ENCODE measurements around the gene NFX1. TPM values are rescaled to one million over a fixed set of nuclear protein-coding genes. Genes with fewer than 3 reads are reported as not detected.

Gene NFX1
- polyA plus RNA-seq, 1 donor (not counting 4 experiments of a cell fraction or from before 2014, with no cell fraction given): 28.1 TPM

GRCh38 chr9:33297432-33297831 lies 7.1 kb downstream of the NFX1 start:
- TF ChIP-seq EZH2 (IDR thresholded peaks at IDR 0.05; ENCODE audit: low read length) (no peak), CTCF (optimal IDR thresholded peaks at IDR 0.05 in 1 of 3, IDR thresholded peaks at IDR 0.05 in 1 of 3, conservative IDR thresholded peaks at IDR 0.05 in 1 of 3; ENCODE audit: extremely low read depth in 1 of 3, insufficient read depth in 2 of 3, low read length in 3 of 3) (no peak)
- no peaks in the 10 kb centered on the region for H4K20me1 ChIP-seq (ENCODE audit: control insufficient read depth, extremely low read depth, insufficient read depth, low read length)
- peaks cover 19 to 47% of the 10 kb centered on the region in 2 experiments for H3K36me3 ChIP-seq (ENCODE audit: control insufficient read depth in 2 of 2, extremely low read depth in 1 of 2, insufficient read depth in 2 of 2, low read length in 2 of 2)
- H3K27ac ChIP-seq (ENCODE audit: control insufficient read depth, insufficient read depth, low read length): no peak overlapping the region
- FAIRE-seq: no peak
- dilution Hi-C loops (cut with MboI; ENCODE audit: extremely low pct_ligation_motif_present, low sequenced_read_pairs): no loop called here
- H2AFZ ChIP-seq (ENCODE audit: control insufficient read depth, low read length): no peak overlapping the region
- no peaks in the 10 kb centered on the region for H3K9me1 ChIP-seq (ENCODE audit: control insufficient read depth, extremely low read depth, insufficient read depth, low read length)
- H3K27me3 ChIP-seq (ENCODE audit: control insufficient read depth, extremely low read depth, insufficient read depth, low read length): no peaks in the 10 kb centered on the region
- H3K4me1 ChIP-seq (ENCODE audit: control insufficient read depth, extremely low read depth, insufficient read depth, low read length): peaks cover 5% of the 10 kb centered on the region
- H3K79me2 ChIP-seq (ENCODE audit: control insufficient read depth, insufficient read depth, low read length): peaks cover 72% of the 10 kb centered on the region
- no peaks in the 10 kb centered on the region for H3K9me3 ChIP-seq (ENCODE audit: control insufficient read depth, low read depth, low read length)
- DNase-seq (ENCODE audit: low read depth, low spot score): no peak
- no peak overlapping the region for H3K4me2 ChIP-seq (ENCODE audit: control insufficient read depth, extremely low read depth, insufficient read depth, low read depth, low read length)
- H3K9ac ChIP-seq (ENCODE audit: control insufficient read depth, extremely low read depth, insufficient read depth, low read length): no peak overlapping the region
- H3K4me3 ChIP-seq (ENCODE audit: control insufficient read depth in 2 of 3, extremely low read depth in 1 of 3, insufficient read depth in 2 of 3, low read depth in 1 of 3, low read length in 3 of 3): no peak overlapping the region

GRCh38 chr9:33300546-33300945 lies 10.2 kb downstream of the NFX1 start:
- DNase-seq (ENCODE audit: low read depth, low spot score) (no peak), FAIRE-seq (no peak)
- TF ChIP-seq EZH2 (IDR thresholded peaks at IDR 0.05; ENCODE audit: low read length) (no peak), CTCF (optimal IDR thresholded peaks at IDR 0.05 in 1 of 3, IDR thresholded peaks at IDR 0.05 in 1 of 3, conservative IDR thresholded peaks at IDR 0.05 in 1 of 3; ENCODE audit: extremely low read depth in 1 of 3, insufficient read depth in 2 of 3, low read length in 3 of 3) (no peak)
- no peak overlapping the region for H3K27ac ChIP-seq (ENCODE audit: control insufficient read depth, insufficient read depth, low read length)
- H3K79me2 ChIP-seq (ENCODE audit: control insufficient read depth, insufficient read depth, low read length): peaks cover 42% of the 10 kb centered on the region
- H3K9ac ChIP-seq (ENCODE audit: control insufficient read depth, extremely low read depth, insufficient read depth, low read length): no peak overlapping the region
- H2AFZ ChIP-seq (ENCODE audit: control insufficient read depth, low read length): no peak overlapping the region
- dilution Hi-C loops (cut with MboI; ENCODE audit: extremely low pct_ligation_motif_present, low sequenced_read_pairs): no loop called here
- H3K4me2 ChIP-seq (ENCODE audit: control insufficient read depth, extremely low read depth, insufficient read depth, low read depth, low read length): no peak overlapping the region
- H3K36me3 ChIP-seq (ENCODE audit: control insufficient read depth in 2 of 2, extremely low read depth in 1 of 2, insufficient read depth in 2 of 2, low read length in 2 of 2): peaks cover 27 to 52% of the 10 kb centered on the region in 2 experiments
- H3K9me1 ChIP-seq (ENCODE audit: control insufficient read depth, extremely low read depth, insufficient read depth, low read length): no peaks in the 10 kb centered on the region
- peaks cover 5% of the 10 kb centered on the region for H3K4me1 ChIP-seq (ENCODE audit: control insufficient read depth, extremely low read depth, insufficient read depth, low read length)
- H3K9me3 ChIP-seq (ENCODE audit: control insufficient read depth, low read depth, low read length): no peaks in the 10 kb centered on the region
- H3K27me3 ChIP-seq (ENCODE audit: control insufficient read depth, extremely low read depth, insufficient read depth, low read length): no peaks in the 10 kb centered on the region
- H3K4me3 ChIP-seq (ENCODE audit: control insufficient read depth in 2 of 3, extremely low read depth in 1 of 3, insufficient read depth in 2 of 3, low read depth in 1 of 3, low read length in 3 of 3): no peak overlapping the region
- no peaks in the 10 kb centered on the region for H4K20me1 ChIP-seq (ENCODE audit: control insufficient read depth, extremely low read depth, insufficient read depth, low read length)

Measured in keratinocyte (primary cell).